ENCODE measurements around the gene AAK1.

- TF ChIP-seq POLR2A (IDR thresholded peaks at IDR 0.05): no peak
- TF ChIP-seq, protein P1, sequence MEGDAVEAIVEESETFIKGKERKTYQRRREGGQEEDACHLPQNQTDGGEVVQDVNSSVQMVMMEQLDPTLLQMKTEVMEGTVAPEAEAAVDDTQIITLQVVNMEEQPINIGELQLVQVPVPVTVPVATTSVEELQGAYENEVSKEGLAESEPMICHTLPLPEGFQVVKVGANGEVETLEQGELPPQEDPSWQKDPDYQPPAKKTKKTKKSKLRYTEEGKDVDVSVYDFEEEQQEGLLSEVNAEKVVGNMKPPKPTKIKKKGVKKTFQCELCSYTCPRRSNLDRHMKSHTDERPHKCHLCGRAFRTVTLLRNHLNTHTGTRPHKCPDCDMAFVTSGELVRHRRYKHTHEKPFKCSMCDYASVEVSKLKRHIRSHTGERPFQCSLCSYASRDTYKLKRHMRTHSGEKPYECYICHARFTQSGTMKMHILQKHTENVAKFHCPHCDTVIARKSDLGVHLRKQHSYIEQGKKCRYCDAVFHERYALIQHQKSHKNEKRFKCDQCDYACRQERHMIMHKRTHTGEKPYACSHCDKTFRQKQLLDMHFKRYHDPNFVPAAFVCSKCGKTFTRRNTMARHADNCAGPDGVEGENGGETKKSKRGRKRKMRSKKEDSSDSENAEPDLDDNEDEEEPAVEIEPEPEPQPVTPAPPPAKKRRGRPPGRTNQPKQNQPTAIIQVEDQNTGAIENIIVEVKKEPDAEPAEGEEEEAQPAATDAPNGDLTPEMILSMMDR (IDR thresholded peaks at IDR 0.05): no peak
- no peak for TF ChIP-seq POLR2AphosphoS5 (IDR thresholded peaks at IDR 0.05; ENCODE audit: insufficient read depth in 1 of 2, low read depth in 1 of 2)
Measured at GRCh38 chr2:69429491-69430183, 213.9 kb downstream of the AAK1 start.
